SK-N-SH (cell line): ENCODE measurements around the gene SFMBT2. TPM values are rescaled to one million over a fixed set of nuclear protein-coding genes. Genes with fewer than 3 reads are reported as not detected.

Source experiments
- CTCF ChIA-PET: fragments of 300-600, 350-600 bp; formaldehyde crosslinking; extraction: SDS; loops from one replicate; lab custom pipeline; 2021; lab: Yijun Ruan, JAX
- POLR2A ChIA-PET: fragments of 350-600 bp; sonication (Branson Sonifier 250); formaldehyde crosslinking; extraction: SDS; loops from one replicate; lab custom pipeline; 2020; ENCODE audit warnings: antibody characterized with exemption, inconsistent platforms; lab: Yijun Ruan, JAX
- DNase-seq: peaks from one replicate; pipeline ENCODE4 v3.0.0; 2012
- H2AFZ ChIP-seq: fragments of 200-600 bp; sonication (generic); 2 replicates; pipeline ENCODE4 v1.8.1; 2016; ENCODE audit warnings: antibody characterized with exemption, mild to moderate bottlenecking, low read depth
- H3F3A ChIP-seq: fragments of 200-600 bp; sonication (generic); replicated peaks from 2 replicates; pipeline ENCODE3; 2016; ENCODE audit warnings: antibody characterized with exemption, mild to moderate bottlenecking; ENCODE audit not compliant: insufficient read depth
- H3K27ac ChIP-seq, 2 experiments: fragments of 200-500 bp in 1 of 2; fragments of 200-600 bp in 1 of 2; sonication (Bioruptor generic) in 1 of 2; sonication (generic), shearing (Covaris generic) in 1 of 2; 2 replicates each; pipeline versions ENCODE4 v1.5.1 to v1.6.1; 2014 to 2016; ENCODE audit warnings: low read depth in 2 of 2, inconsistent platforms in 1 of 2, low read length in 1 of 2, mild to moderate bottlenecking in 1 of 2, mixed read lengths in 1 of 2
- H3K27me3 ChIP-seq: fragments of 200-600 bp; sonication (generic), shearing (Covaris generic); 2 replicates; pipeline ENCODE4 v1.6.1; 2016; ENCODE audit warnings: mixed run types; ENCODE audit not compliant: insufficient read depth
- H3K36me3 ChIP-seq, 2 experiments: fragments of 200-500 bp in 1 of 2; fragments of 200-600 bp in 1 of 2; sonication (Bioruptor generic) in 1 of 2; sonication (generic) in 1 of 2; replicated peaks in 1 of 2; 2 replicates each; pipeline versions ENCODE3 to v1.5.1; 2014 to 2016; ENCODE audit warnings: low read length in 1 of 2, mild to moderate bottlenecking in 1 of 2; ENCODE audit not compliant: insufficient read depth in 2 of 2, control insufficient read depth in 1 of 2
- H3K4me1 ChIP-seq, 2 experiments: fragments of 200-500 bp in 1 of 2; fragments of 200-600 bp in 1 of 2; sonication (Bioruptor generic) in 1 of 2; sonication (generic), shearing (Covaris generic) in 1 of 2; 2 replicates each; pipeline versions ENCODE4 v1.5.1 to v1.6.1; 2014 to 2016; ENCODE audit warnings: low read depth in 1 of 2, low read length in 1 of 2, mixed run types in 1 of 2; ENCODE audit not compliant: insufficient read depth in 2 of 2, control insufficient read depth in 1 of 2
- H3K4me2 ChIP-seq: fragments of 200-600 bp; sonication (generic), shearing (Covaris generic); 2 replicates; pipeline ENCODE4 v1.6.1; 2017; ENCODE audit warnings: mixed run types
- H3K4me3 ChIP-seq, 2 experiments: fragments of 200-500 bp in 1 of 2; fragments of 200-600 bp in 1 of 2; sonication (Bioruptor generic) in 1 of 2; sonication (generic), shearing (Covaris generic) in 1 of 2; 2 replicates each; pipeline versions ENCODE4 v1.5.1 to v1.8.1; 2014 to 2016; ENCODE audit warnings: low read depth in 2 of 2, inconsistent platforms in 1 of 2, low read length in 1 of 2, mild to moderate bottlenecking in 1 of 2, mixed read lengths in 1 of 2, moderate library complexity in 1 of 2
- H3K79me2 ChIP-seq: fragments of 200-600 bp; sonication (generic); 2 replicates; pipeline ENCODE4 v1.8.1; 2017; ENCODE audit warnings: mild to moderate bottlenecking; ENCODE audit not compliant: insufficient read depth
- H3K9ac ChIP-seq: fragments of 200-600 bp; sonication (generic); 2 replicates; pipeline ENCODE4 v1.6.1; 2017; ENCODE audit warnings: mixed run types
- H3K9me2 ChIP-seq: fragments of 200-600 bp; sonication (generic); 2 replicates; pipeline ENCODE4 v1.6.1; 2017; ENCODE audit warnings: mixed run types
- H3K9me3 ChIP-seq: fragments of 200-600 bp; sonication (generic); 2 replicates; pipeline ENCODE4 v1.6.1; 2017; ENCODE audit warnings: mixed run types, mild to moderate bottlenecking, moderate library complexity
- H4K20me1 ChIP-seq: fragments of 200-600 bp; sonication (generic); 2 replicates; pipeline ENCODE4 v1.6.1; 2017; ENCODE audit warnings: mild to moderate bottlenecking, mixed run types; ENCODE audit not compliant: insufficient read depth
- ELF1 ChIP-seq: IDR thresholded peaks from 2 replicates; pipeline ENCODE4 v1.4.0; 2012
- EP300 ChIP-seq, 2 experiments: IDR thresholded peaks; 2 replicates each; pipeline versions ENCODE4 v1.4.0 to v1.6.1; 2012; ENCODE audit warnings: borderline replicate concordance in 1 of 2, low read depth in 1 of 2, low read length in 1 of 2
- FOSL2 ChIP-seq: IDR thresholded peaks from 2 replicates; pipeline ENCODE4 v1.4.0; 2012; ENCODE audit warnings: low read depth, mild to moderate bottlenecking, moderate library complexity, borderline replicate concordance
- FOXJ3 ChIP-seq: sonication (generic); formaldehyde crosslinking; IDR thresholded peaks from 2 replicates; pipeline ENCODE4 v1.5.1; 2020; ENCODE audit warnings: mild to moderate bottlenecking, missing genetic modification reagents
- JUND ChIP-seq: IDR thresholded peaks from 2 replicates; pipeline ENCODE4 v1.4.0; 2012
- NFIC ChIP-seq: IDR thresholded peaks from 2 replicates; pipeline ENCODE4 v1.4.0; 2012; ENCODE audit warnings: borderline replicate concordance
- NRF1 ChIP-seq: IDR thresholded peaks from 2 replicates; pipeline ENCODE4 v1.6.1; 2012; ENCODE audit warnings: low read depth, mild to moderate bottlenecking, low read length
- RAD21 ChIP-seq: IDR thresholded peaks from 2 replicates; pipeline ENCODE4 v1.6.1; 2012; ENCODE audit warnings: mild to moderate bottlenecking, low read length
- RCOR1 ChIP-seq: fragments of 150-350 bp; IDR thresholded peaks from 2 replicates; pipeline ENCODE4 v1.6.1; 2017; ENCODE audit warnings: antibody characterized with exemption, low read length
- RFX5 ChIP-seq: IDR thresholded peaks from 2 replicates; pipeline ENCODE4 v1.6.1; 2012; ENCODE audit warnings: mild to moderate bottlenecking, improper control_type of control experiment, low read length
- RXRA ChIP-seq: IDR thresholded peaks from 2 replicates; pipeline ENCODE4 v1.4.0; 2012; ENCODE audit warnings: low read depth, mild to moderate bottlenecking, borderline replicate concordance
- SIN3A ChIP-seq: IDR thresholded peaks from 2 replicates; pipeline ENCODE4 v1.6.1; 2012; ENCODE audit warnings: low read depth, mild to moderate bottlenecking, low read length, moderate library complexity, borderline replicate concordance
- TAF1 ChIP-seq: IDR thresholded peaks from 2 replicates; pipeline ENCODE4 v1.6.1; 2012; ENCODE audit warnings: low read depth, mild to moderate bottlenecking, low read length, moderate library complexity, borderline replicate concordance
- TEAD4 ChIP-seq: IDR thresholded peaks from 2 replicates; pipeline ENCODE4 v1.4.0; 2012; ENCODE audit warnings: mild to moderate bottlenecking, borderline replicate concordance; ENCODE audit not compliant: insufficient read depth
- WGBS: methylation state at CpG from one replicate; pipeline ENCODE4 v1.1.6; 2017; ENCODE audit warnings: low lambda C conversion rate; 5-methylcytosine and 5-hydroxymethylcytosine counted together
- polyA plus RNA-seq, 3 experiments: library from polyadenylated mRNA; depleted of rRNA; stranded (reverse); fragments of >200 nt; gene quantifications; 2 replicates each; pipeline ENCODE4 v1.2.3, GENCODE V29; 2012
- TF ChIP-seq, protein P1 (sequence below): IDR thresholded peaks from 2 replicates; pipeline ENCODE4; 2012
- TF ChIP-seq, protein P2 (sequence below): IDR thresholded peaks from 2 replicates; pipeline ENCODE4 v1.6.1; 2012; ENCODE audit warnings: mild to moderate bottlenecking, low read depth, low read length, moderate library complexity
- TF ChIP-seq, protein P3 (sequence below): fragments of 150-350 bp; IDR thresholded peaks from 2 replicates; pipeline ENCODE4 v1.6.1; 2016; ENCODE audit warnings: mild to moderate bottlenecking, low read depth, low read length
- TF ChIP-seq, protein P4 (sequence below): IDR thresholded peaks from 2 replicates; pipeline ENCODE4 v1.4.0; 2012; ENCODE audit warnings: low read depth
- TF ChIP-seq, protein P5 (sequence below): IDR thresholded peaks from 2 replicates; pipeline ENCODE4 v1.4.0; 2012; ENCODE audit warnings: low read depth, borderline replicate concordance

The SFMBT2 gene
- polyA plus RNA-seq, 1 of the 3 experiments (the other 2 are of a cell fraction), result 0.20 TPM

GRCh38 chr10:7119325-7120015 lies 291.4 kb downstream of the SFMBT2 start:
- H3K4me1 ChIP-seq, result no peaks in the 10 kb centered on the region
- H4K20me1 ChIP-seq, result no peaks in the 10 kb centered on the region
- no peak overlapping the region for H3K9ac ChIP-seq
- H3K4me3 ChIP-seq, result no peak overlapping the region
- no peak overlapping the region for H2AFZ ChIP-seq
- ChIA-PET POLR2A (no interaction called here), CTCF (interaction anchor here (0.8 to 4.9 kb wide), 4 partner anchors 12 to 300 kb away, joined by 3 to 72 read pairs (median 20); partner anchors contain the start of gene SFMBT2)
- no peaks in the 10 kb centered on the region for H3K79me2 ChIP-seq
- TF ChIP-seq ELF1 (no peak), RFX5 (no peak), EP300 (IDR thresholded peaks at IDR 0.05; ENCODE audit: borderline replicate concordance in 1 of 2, low read depth in 1 of 2, low read length in 1 of 2) (no peak), RXRA (no peak), FOXJ3 (CRISPR knock-in tag) (no peak), SIN3A (no peak), JUND (no peak), NFIC (no peak), TAF1 (no peak), RCOR1 (no peak), TEAD4 (no peak), NRF1 (no peak), RAD21 (no peak), FOSL2 (no peak)
- TF ChIP-seq, protein P1, sequence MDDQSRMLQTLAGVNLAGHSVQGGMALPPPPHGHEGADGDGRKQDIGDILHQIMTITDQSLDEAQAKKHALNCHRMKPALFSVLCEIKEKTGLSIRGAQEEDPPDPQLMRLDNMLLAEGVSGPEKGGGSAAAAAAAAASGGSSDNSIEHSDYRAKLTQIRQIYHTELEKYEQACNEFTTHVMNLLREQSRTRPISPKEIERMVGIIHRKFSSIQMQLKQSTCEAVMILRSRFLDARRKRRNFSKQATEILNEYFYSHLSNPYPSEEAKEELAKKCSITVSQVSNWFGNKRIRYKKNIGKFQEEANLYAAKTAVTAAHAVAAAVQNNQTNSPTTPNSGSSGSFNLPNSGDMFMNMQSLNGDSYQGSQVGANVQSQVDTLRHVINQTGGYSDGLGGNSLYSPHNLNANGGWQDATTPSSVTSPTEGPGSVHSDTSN, result no peak
- TF ChIP-seq, protein P2, sequence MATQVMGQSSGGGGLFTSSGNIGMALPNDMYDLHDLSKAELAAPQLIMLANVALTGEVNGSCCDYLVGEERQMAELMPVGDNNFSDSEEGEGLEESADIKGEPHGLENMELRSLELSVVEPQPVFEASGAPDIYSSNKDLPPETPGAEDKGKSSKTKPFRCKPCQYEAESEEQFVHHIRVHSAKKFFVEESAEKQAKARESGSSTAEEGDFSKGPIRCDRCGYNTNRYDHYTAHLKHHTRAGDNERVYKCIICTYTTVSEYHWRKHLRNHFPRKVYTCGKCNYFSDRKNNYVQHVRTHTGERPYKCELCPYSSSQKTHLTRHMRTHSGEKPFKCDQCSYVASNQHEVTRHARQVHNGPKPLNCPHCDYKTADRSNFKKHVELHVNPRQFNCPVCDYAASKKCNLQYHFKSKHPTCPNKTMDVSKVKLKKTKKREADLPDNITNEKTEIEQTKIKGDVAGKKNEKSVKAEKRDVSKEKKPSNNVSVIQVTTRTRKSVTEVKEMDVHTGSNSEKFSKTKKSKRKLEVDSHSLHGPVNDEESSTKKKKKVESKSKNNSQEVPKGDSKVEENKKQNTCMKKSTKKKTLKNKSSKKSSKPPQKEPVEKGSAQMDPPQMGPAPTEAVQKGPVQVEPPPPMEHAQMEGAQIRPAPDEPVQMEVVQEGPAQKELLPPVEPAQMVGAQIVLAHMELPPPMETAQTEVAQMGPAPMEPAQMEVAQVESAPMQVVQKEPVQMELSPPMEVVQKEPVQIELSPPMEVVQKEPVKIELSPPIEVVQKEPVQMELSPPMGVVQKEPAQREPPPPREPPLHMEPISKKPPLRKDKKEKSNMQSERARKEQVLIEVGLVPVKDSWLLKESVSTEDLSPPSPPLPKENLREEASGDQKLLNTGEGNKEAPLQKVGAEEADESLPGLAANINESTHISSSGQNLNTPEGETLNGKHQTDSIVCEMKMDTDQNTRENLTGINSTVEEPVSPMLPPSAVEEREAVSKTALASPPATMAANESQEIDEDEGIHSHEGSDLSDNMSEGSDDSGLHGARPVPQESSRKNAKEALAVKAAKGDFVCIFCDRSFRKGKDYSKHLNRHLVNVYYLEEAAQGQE, result no peak
- TF ChIP-seq, protein P3, sequence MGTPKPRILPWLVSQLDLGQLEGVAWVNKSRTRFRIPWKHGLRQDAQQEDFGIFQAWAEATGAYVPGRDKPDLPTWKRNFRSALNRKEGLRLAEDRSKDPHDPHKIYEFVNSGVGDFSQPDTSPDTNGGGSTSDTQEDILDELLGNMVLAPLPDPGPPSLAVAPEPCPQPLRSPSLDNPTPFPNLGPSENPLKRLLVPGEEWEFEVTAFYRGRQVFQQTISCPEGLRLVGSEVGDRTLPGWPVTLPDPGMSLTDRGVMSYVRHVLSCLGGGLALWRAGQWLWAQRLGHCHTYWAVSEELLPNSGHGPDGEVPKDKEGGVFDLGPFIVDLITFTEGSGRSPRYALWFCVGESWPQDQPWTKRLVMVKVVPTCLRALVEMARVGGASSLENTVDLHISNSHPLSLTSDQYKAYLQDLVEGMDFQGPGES, result no peak
- TF ChIP-seq, protein P4, sequence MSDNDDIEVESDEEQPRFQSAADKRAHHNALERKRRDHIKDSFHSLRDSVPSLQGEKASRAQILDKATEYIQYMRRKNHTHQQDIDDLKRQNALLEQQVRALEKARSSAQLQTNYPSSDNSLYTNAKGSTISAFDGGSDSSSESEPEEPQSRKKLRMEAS, result no peak
- TF ChIP-seq, protein P5, sequence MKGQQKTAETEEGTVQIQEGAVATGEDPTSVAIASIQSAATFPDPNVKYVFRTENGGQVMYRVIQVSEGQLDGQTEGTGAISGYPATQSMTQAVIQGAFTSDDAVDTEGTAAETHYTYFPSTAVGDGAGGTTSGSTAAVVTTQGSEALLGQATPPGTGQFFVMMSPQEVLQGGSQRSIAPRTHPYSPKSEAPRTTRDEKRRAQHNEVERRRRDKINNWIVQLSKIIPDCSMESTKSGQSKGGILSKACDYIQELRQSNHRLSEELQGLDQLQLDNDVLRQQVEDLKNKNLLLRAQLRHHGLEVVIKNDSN, result no peak
- no peaks in the 10 kb centered on the region for H3F3A ChIP-seq
- no peaks in the 10 kb centered on the region for H3K9me3 ChIP-seq
- no peaks in the 10 kb centered on the region for H3K27me3 ChIP-seq
- H3K9me2 ChIP-seq, result no peaks in the 10 kb centered on the region
- no peak for DNase-seq
- 54% methylated on average over 14 of the region's 14 CpGs for WGBS
- H3K4me2 ChIP-seq, result no peak overlapping the region
- no peak overlapping the region for H3K27ac ChIP-seq
- no peaks in the 10 kb centered on the region for H3K36me3 ChIP-seq
